Fibroblast of mammary gland (primary cell): ENCODE measurements around the gene NDUFS6.

Experiments used
- DNase-seq: peaks from one replicate; pipeline ENCODE4 v3.0.0-alpha.2; 2010; ENCODE audit warnings: low read depth
- H3K4me3 ChIP-seq: 2 replicates; pipeline ENCODE4 v1.5.1; 2011; ENCODE audit warnings: low read depth, mild to moderate bottlenecking, low read length, moderate library complexity; ENCODE audit not compliant: control insufficient read depth
- CTCF ChIP-seq: conservative IDR thresholded peaks from 2 replicates; pipeline ENCODE4 v1.5.1; 2011; ENCODE audit warnings: low read depth, low read length, inconsistent platforms; ENCODE audit not compliant: control insufficient read depth, insufficient read depth

The NDUFS6 gene

DNA sequence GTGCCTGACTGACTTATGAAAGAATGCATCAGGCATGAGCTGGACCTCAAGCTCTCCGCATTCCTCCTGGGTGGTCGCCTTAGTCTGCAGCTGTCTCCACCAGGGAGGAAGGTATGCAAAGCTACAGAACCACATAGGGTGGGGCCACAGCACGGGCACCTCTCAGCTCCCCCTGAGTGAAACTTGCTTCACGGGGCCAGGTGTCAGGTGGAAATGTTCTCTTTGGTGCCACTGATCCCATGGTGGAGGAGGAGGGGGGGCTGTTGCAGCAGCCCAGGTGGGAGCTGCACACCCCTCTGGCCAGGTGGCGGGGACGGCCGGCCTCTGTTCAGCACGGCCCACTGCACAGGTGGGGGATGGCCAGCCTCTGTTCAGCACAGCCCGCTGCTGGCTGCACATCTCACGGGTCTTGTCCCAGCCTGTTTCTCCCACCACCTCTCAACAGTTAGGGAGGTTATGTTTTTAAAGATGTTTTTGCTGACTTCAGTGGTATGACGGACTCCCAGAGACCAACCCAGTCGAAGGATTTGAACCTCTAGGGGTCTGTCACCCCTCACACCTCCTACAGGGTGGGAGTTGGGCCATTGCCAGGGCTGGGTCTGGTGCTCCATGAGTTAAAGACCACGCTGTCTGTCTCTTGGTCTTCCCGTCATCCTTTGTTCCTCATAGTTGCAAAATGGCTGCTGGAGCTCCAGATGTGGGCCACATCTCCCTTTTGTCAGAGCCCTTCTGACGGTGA is 35.9 kb upstream of the NDUFS6 start:
- DNase-seq: no peak
- no peak for TF ChIP-seq CTCF
- H3K4me3 ChIP-seq: no peak overlapping the region

- no peak for TF ChIP-seq CTCF
- no peak overlapping the region for H3K4me3 ChIP-seq
- DNase-seq: no peak
Observed at GRCh38 chr5:1765880-1766235, 35.3 kb upstream of the NDUFS6 start.

DNA sequence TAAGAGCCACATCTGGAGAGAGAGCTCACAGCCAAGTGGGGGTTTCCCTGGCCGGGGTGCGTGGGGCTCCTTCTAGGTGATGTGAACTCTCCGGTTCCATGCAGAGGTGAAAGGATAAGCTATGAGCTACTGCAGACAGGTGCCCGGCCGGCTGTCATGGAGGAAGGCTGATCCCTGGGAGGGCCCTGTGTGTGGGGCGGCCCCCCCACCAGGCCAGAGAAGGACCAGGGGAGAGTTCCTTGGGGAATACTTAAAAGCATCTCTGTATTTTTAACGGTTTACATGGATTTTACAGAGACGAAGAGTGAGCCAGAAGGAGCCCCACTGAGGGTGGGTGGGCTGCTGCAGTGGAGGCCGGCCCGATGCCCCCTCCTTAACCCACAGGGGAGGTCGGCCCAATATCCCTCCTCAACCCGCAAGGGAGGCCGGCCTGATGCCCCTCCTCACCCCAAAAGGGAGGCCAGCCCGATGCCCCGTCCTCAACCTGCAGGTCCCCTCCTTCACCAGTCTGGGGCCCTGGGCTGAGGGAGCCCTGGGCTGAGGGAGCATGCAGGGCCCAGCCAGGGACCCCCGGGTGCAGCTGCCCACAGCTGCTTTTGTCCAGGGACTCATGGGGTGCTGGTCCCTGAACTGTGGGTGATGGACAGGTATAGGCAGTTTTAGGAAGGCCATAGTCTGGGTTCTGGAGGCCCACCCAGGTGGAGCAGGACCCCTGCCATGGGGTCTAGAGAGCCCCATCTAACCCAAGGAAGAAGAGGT is 33.5 kb upstream of the NDUFS6 start:
- TF ChIP-seq CTCF: no peak
- DNase-seq: no peak
- no peak overlapping the region for H3K4me3 ChIP-seq

DNA sequence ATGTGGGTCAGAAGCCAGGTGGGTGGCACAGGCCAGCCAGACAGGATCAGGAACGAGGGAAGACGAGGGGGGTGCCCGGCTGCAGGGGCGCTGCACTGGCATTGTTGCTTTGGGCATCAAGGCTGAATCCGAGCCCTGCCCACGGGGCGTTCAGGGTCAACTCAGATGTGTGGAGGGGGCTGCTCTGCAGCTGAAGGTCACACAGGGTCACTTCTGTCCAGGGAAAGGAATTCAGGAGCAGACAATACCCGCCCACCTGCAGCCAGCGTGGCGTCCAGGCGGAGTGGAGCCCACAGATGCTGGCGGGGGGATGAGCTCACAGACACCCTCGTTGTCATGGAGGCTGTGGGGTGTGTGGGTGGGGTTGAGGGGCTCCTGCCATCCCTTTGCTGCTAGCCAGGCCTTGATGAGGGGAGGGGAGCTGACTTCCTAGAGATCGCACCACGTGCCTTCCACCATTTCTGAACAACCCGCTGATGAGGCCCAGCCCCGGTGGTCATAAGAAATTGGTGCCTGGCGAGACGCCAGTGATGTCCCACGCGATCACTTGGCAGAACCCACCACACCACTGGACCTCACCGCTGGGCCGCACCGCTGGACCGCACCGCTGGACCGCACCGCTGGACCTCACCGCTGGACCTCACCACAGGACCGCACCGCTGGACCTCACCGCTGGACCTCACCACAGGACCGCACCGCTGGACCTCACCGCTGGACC is 32.8 kb upstream of the NDUFS6 start:
- DNase-seq: no peak
- H3K4me3 ChIP-seq: no peak overlapping the region
- no peak for TF ChIP-seq CTCF

- DNase-seq: no peak
- TF ChIP-seq CTCF: no peak
- H3K4me3 ChIP-seq: no peak overlapping the region
Observed at GRCh38 chr5:1769017-1769640, 32.1 kb upstream of the NDUFS6 start.

DNA sequence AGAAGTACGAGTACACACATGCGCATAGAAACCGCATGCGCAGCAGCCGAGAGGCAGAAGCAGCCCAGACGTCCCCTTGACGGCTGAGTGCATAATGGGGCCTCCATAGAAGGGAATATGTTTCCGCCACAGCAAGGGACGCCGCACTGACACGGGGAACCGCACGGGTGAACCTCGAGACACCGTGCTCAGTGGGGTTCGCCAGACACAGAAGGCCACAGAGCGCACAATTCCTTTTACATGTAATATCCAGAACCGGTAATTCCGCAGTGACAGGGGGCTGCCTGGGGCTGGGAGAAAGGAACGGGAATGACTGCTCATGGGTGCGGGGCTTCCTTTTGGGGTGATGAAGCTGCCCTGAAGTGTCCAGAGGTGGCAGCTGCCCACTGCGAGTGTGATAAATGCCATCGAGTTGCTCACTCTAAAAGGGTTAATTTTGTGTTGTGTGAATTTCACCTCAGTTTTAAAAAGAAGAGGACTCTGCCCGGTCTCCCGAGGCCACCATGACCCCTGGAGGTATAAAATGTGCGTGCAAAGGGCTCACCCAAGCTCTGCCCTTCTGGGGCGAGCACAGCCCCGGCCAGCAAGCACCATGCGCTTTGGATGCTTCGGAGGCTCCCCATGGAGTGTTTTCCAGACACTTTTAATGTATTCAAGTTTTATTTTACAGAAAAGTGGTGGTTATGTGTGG is 31.3 kb upstream of the NDUFS6 start:
- no peak overlapping the region for H3K4me3 ChIP-seq
- TF ChIP-seq CTCF: no peak
- no peak for DNase-seq
